Activated T-cell treated with anti-CD3 and anti-CD28 coated beads for 1 hour (primary cell): ENCODE measurements around the gene DNM2.
"Not testable (repeated sequence)": the region's sequence is repeated elsewhere in the genome, so short reads cannot be mapped to it uniquely, and the experiment has no call there.

Experiments
- DNase-seq: peaks from one replicate; pipeline ENCODE4 v3.0.0-alpha.2; 2020; ENCODE audit warnings: low read depth

DNM2 gene

GRCh38 chr19:10752237-10752912 lies 34.5 kb downstream of the DNM2 start:
- no peak for DNase-seq

DNA sequence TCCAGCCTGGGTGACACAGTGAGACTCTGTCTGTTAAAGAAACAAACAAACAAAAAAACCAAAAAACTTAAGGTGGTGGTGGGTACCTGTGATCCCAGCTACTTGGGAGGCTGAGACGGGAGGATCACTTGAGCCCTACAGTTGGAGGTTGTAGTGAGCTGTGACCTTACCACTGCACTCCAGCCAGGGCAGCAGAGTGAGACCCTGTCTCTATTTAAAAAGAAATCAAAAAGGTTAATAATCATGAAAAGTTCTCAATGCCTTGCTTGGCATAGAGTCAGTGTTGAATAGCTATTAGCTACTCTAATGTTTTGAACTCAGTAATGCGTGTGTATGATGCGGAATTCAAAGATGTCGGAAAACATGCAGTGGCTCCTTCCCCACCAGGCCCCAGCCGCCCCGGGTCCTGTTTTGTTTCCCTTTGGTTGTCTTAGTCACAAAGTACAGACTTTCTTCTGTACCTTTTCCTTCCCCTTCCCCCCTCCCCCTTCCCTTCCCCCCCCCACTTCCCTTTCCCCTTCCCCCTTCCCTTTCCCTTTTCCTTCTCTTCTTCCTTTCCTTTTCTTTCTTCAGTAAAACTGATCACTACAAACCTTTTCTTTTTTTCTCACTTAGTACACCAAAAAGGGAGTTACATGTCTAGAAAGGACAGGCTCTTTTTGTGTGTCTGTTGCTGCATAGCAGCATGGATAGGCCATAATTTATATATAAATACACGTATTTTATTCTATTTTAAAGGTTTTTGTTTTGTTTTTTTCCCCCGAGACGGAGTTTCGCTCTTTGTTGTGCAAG lies 35.2 kb downstream of the DNM2 start:
- DNase-seq: no peak

GRCh38 chr19:10756371-10756770 lies 38.5 kb downstream of the DNM2 start:
- DNase-seq: no peak

- DNase-seq: no peak
Observed at GRCh38 chr19:10756791-10757190, 38.9 kb downstream of the DNM2 start.

DNA sequence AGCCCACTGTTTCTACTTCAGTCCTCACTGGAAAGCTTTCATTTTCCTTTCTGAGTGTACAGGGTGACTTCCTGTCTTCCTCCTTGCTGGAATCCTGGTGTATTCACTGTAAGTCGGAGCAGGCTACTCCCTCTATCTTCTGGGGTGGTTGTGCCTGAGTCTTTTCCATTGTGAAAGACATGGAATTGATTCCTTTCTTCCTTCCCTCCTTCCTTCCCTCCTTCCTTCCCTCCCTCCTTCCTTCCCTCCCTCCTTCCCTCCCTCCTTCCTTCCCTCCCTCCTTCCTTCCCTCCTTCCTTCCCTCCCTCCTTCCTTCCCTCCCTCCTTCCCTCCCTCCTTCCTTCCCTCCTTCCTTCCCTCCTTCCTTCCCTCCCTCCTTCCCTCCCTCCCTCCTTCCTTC lies 40.2 kb downstream of the DNM2 start:
- not testable (repeated sequence) for DNase-seq

- no peak for DNase-seq
Observed at GRCh38 chr19:10758978-10759377, 41.1 kb downstream of the DNM2 start.

DNA sequence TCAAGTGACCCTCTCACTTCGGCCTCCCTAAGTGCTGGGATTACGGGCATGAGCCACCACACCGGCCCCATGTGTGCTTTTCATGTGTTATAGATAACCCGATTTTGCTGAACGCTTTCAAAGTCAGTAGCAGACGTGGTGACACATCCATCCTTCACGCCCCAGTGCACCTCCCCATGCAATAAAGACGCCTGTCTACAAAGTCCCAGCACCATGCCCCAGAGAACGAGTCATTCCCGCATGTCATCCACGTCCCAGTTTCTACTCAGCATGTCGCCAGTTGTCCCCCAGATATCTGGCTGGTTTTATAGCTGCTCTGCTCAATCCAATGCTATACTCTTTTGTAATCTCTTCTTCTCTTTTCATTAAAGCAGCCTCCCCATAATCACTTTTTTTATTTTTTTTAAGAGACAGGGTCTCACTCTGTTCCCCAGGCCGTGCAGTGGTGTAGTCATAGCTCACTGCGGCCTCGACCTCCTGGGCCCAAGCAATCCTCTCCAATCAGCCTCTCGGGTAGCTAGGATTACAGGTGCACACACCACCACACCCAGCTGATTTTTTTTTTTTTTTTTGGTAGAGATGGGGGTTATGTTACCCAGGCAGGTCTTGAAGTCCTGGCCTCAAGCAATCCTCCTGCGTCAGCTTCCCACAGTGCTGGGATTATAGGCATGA lies 42.5 kb downstream of the DNM2 start:
- DNase-seq: no peak

- no peak for DNase-seq
Observed at GRCh38 chr19:10761443-10762250, 43.8 kb downstream of the DNM2 start.

- no peak for DNase-seq
Observed at GRCh38 chr19:10762656-10763055, 44.8 kb downstream of the DNM2 start.

DNA sequence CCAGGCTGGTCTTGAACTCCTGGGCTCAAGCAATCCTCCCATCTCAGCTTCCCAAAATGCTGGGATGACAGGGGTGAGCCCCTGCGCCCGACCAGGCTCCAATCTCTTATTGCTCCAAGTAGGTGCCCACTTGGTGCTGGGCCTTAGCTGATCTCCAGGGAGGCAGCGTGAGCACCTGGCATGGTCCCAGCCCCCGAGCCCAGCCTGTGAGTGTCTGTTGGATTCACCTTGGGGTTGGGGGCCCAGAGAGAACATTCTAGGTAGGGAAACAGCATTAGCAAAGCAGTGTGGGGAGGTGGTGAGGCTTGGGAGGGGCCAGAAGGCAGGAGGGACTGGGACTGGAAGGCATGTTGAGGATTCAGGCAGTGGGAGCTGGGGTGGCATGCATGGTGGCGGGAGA lies 45.5 kb downstream of the DNM2 start:
- no peak for DNase-seq

- DNase-seq: no peak
Observed at GRCh38 chr19:10763828-10764339, 46.0 kb downstream of the DNM2 start.

- no peak for DNase-seq
Observed at GRCh38 chr19:10764340-10764894, 46.5 kb downstream of the DNM2 start.

- DNase-seq: no peak
Observed at GRCh38 chr19:10766049-10766623, 48.3 kb downstream of the DNM2 start.

- no peak for DNase-seq
Observed at GRCh38 chr19:10766671-10767201, 48.9 kb downstream of the DNM2 start.

DNA sequence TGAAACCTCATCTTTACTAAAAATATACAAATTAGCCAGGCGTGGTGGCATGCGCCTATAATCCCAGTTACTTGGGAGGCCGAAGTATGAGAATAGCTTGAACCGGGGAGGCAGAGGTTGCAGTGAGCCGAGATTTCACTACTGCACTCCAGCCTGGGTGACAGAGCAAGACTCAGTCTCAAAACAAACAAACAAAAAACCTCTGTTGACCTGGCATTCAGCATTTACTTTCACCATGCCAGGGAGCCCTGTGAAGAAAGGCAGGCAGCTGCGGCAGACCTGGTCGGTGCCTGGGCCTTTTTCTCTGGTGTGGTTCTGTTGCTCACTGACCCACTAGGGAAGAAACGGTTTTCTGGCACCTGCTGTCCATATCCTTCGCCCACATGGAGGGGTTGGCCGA lies 49.8 kb downstream of the DNM2 start:
- no peak for DNase-seq

GRCh38 chr19:10768369-10768768 lies 50.5 kb downstream of the DNM2 start:
- DNase-seq: no peak

- no peak for DNase-seq
Observed at GRCh38 chr19:10768936-10769335, 51.1 kb downstream of the DNM2 start.

GRCh38 chr19:10769533-10770491 lies 51.9 kb downstream of the DNM2 start:
- DNase-seq: no peak

DNA sequence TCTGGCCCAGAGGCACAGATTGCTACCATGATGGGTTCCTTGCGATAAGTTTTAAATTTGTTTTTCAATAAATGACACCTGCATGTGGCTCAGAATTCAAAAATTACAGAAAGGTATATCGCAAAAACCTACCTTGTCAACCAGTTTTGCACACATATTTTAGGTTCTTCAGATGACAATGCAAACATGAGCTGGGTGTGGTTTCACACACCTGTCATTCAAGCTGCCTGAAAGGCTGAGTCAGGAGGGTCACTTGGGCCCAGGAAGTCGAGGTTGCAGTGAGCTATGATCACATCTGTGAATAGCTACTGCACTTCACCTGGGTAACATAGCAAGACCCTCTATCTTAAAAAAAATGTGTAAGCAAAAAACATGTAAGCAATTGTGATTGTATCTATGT lies 56.1 kb downstream of the DNM2 start:
- DNase-seq: no peak

GRCh38 chr19:10774893-10775292 lies 57.0 kb downstream of the DNM2 start:
- no peak for DNase-seq
